Astrocyte of the cerebellum (primary cell): Measurements from ENCODE around the gene TRAPPC2.
"Not testable (repeated sequence)": the region's sequence is repeated elsewhere in the genome, so short reads cannot be mapped to it uniquely, and the experiment has no call there.

Source experiments
- DNase-seq: peaks from one replicate; pipeline ENCODE4 v3.0.0-alpha.2; 2011; ENCODE audit warnings: low read depth
- H3K4me3 ChIP-seq: 2 replicates; pipeline ENCODE4 v1.5.1; 2011; ENCODE audit warnings: mild to moderate bottlenecking, low read depth, low read length, moderate library complexity
- CTCF ChIP-seq: IDR thresholded peaks from 2 replicates; pipeline ENCODE4 v1.5.1; 2012; ENCODE audit warnings: low read length, low read depth, moderate library complexity, mild to moderate bottlenecking; ENCODE audit errors: missing control alignments
- in situ Hi-C: cut with HindIII; loops from 2 replicates; pipeline ENCODE4 v1.10.0; 2017; ENCODE audit warnings: low sequenced_read_pairs

The TRAPPC2 gene

GRCh38 chrX:13684361-13684760, 50.1 kb downstream of the TRAPPC2 start:
- in situ Hi-C loops: no loop called here
- no peak for DNase-seq

GRCh38 chrX:13681595-13681994, 52.8 kb downstream of the TRAPPC2 start:
- in situ Hi-C loops: no loop called here
- H3K4me3 ChIP-seq: no peak overlapping the region
- DNase-seq: no peak
- TF ChIP-seq CTCF: no peak

More at GRCh38 chrX:13684361-13684760, 50.1 kb downstream of the TRAPPC2 start:
- no peak for TF ChIP-seq CTCF
- no peak overlapping the region for H3K4me3 ChIP-seq

GRCh38 chrX:13679700-13680099, 54.7 kb downstream of the TRAPPC2 start:
- H3K4me3 ChIP-seq, in situ Hi-C loops, DNase-seq: not testable (repeated sequence)

DNA sequence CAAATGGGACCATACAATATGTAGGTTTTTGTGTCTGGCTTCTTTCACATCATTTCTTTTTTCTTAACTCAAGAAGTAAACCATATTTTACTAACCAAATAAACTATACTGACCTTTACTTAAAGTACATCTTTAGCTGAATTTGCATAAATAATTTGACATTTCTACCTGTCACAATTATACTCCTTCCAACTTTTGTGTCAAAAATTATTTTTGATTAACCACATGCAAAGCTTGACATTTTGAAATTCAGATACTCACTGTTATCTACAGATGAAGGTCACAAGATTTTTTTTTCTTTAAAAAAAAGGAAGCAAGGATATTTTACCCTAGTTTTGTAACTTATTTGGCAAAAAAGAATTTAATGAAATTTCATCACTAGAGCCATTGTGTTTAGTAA, 57.5 kb downstream of the TRAPPC2 start:
- TF ChIP-seq CTCF: no peak
- in situ Hi-C loops: no loop called here
- H3K4me3 ChIP-seq: no peak overlapping the region
- no peak for DNase-seq

- in situ Hi-C loops: no loop called here
- no peak overlapping the region for H3K4me3 ChIP-seq
- no peak for TF ChIP-seq CTCF
- no peak for DNase-seq
Observed at GRCh38 chrX:13673016-13673415, 61.4 kb downstream of the TRAPPC2 start.

DNA sequence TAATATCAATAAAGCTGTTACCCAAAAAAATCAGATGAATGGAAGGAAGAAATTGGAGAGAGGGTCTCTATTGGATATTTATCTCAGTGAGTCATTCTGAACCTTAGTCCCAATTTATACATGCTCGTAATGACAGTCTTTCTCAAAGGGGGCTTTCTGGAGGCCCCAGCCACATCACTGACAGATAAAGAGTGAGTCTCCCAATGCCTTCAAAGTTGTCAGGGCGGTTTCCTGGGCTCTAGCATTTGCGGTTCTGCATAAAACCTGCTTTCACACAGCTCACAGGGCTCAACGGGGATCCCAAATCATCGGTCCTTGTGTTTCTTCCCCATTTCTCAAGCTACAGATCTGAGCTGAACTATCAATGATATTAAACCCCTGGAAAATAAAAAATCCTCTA, 64.2 kb downstream of the TRAPPC2 start:
- no peak for DNase-seq
- H3K4me3 ChIP-seq: no peak overlapping the region
- in situ Hi-C loops: no loop called here
- no peak for TF ChIP-seq CTCF

DNA sequence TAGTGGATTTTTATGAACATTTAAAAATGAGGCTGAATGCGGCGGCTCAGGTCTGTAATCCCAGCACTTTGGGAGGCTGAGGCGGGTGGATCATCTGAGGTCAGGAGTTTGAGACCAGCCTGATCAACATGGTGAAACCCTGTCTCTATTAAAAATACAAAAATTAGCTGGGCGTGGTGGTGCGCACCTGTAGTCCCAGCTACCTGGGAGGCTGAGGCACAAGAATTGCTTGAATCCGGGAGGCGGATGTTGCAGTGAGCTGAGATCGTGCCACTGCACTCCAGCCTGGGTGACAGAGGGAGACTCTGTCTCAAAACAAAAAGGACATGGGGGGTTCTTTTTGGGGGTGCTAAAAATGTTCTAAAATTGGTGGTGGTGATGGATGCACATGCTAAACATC, 64.7 kb downstream of the TRAPPC2 start:
- H3K4me3 ChIP-seq, in situ Hi-C loops: not testable (repeated sequence)

DNA sequence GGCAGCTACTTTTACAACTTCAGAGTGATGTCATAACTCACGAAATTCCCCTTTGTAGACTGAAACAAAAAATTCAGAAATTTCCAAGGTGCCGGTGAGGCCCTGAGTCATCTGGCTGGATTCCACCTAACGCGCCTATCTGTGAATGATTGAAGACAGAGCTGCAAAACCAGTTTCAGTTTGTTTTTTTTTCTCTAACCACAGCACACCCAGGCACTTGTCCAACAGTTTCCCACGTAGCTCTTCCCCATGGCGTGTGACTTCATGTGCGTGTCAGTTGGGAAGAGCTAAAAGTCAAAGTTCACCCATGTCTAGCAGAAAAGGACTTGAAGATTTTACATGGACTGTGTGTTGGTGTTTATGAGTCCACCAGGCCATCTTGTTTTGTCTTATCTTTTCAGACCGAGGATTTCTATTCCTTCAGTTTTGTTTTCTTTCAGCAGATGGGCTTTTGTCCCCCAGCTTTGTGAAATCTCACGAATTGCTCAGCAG, 65.1 kb downstream of the TRAPPC2 start:
- in situ Hi-C loops: no loop called here
- no peak overlapping the region for H3K4me3 ChIP-seq
- TF ChIP-seq CTCF: no peak
- peak; percentile 95 for DNase-seq

More for the DNA sequence above, 64.7 kb downstream of the TRAPPC2 start:
- DNase-seq: not testable (repeated sequence)
